Parathyroid adenoma (tissue), 2 donors: ENCODE measurements around the gene RNF214.

Experiments
- H2AFZ ChIP-seq: fragments of 300-600 bp; sonication (generic); one replicate; pipeline ENCODE4 v1.7.0; 2017; ENCODE audit warnings: antibody characterized with exemption, mild to moderate bottlenecking
- H3K27ac ChIP-seq: fragments of 300-600 bp; sonication (generic); one replicate; pipeline ENCODE4 v1.7.0; 2017
- H3K27me3 ChIP-seq: fragments of 300-600 bp; sonication (generic); one replicate; pipeline ENCODE4 v1.7.0; 2017; ENCODE audit warnings: low read length; ENCODE audit not compliant: control insufficient read depth, insufficient read depth
- H3K36me3 ChIP-seq: fragments of 300-600 bp; sonication (generic); one replicate; pipeline ENCODE4 v1.7.0; 2017; ENCODE audit warnings: low read length; ENCODE audit not compliant: control insufficient read depth, insufficient read depth
- H3K4me1 ChIP-seq: fragments of 300-600 bp; sonication (generic); one replicate; pipeline ENCODE4 v1.7.0; 2017; ENCODE audit warnings: control low read depth
- H3K4me2 ChIP-seq: fragments of 300-600 bp; sonication (generic); one replicate; pipeline ENCODE4 v1.7.0; 2017; ENCODE audit warnings: low read length
- H3K4me3 ChIP-seq: fragments of 300-600 bp; sonication (generic); one replicate; pipeline ENCODE4 v1.7.0; 2017; ENCODE audit warnings: low read depth, low read length
- H3K79me2 ChIP-seq: fragments of 300-600 bp; sonication (generic); one replicate; pipeline ENCODE4 v1.7.0; 2017; ENCODE audit warnings: control low read depth
- H3K9ac ChIP-seq: fragments of 300-600 bp; sonication (generic); one replicate; pipeline ENCODE4 v1.7.0; 2017; ENCODE audit warnings: mild to moderate bottlenecking
- H3K9me3 ChIP-seq: fragments of 300-600 bp; sonication (generic); one replicate; pipeline ENCODE4 v1.7.0; 2017; ENCODE audit warnings: low read length; ENCODE audit not compliant: control insufficient read depth
- TF ChIP-seq, protein P1 (sequence below): fragments of 300-600 bp; sonication (generic); IDR thresholded peaks from one replicate; pipeline ENCODE4 v1.7.0; 2017; ENCODE audit warnings: antibody characterized with exemption, mild to moderate bottlenecking
- donor health status: primary hyperparathyroidism.

RNF214 gene

DNA sequence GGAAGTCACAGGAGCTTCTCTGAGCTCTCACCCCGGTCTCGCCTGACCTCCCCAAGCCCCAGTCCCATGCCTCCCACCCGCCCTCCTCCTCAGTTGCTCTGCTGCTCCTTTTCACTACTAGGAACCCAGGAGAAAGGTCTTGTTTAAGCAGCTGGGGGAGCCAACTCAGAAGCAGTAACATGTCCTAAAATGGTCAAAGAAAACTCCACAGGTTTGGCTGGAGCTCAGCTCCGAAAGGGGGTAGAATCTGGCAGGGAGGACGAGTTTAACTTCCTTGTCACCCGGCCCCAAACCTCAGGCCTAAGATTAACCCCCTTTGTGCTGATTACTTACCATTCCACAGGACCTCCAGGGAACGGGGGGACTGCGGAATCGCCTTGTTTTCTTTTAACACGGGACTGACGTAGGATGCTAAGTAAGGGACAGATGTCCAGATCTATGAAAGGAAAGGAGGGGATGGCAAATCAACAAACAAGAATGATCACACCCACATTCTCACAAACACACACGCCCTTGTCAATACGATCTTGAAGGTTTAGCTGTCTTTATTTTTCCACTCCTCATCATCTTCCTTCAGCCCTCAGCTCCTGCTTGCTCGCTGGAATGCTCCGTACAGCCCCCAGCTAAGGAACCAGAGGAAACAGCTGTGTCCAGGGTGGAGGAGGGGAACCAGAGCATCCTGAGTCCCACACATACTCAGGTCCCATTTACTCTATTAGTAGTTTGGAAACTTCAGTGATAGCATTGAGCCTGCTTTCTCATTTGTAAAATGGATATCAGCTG is 14.1 kb upstream of the RNF214 start:
- Histone ChIP-seq H3K4me2 (no peak overlapping the region), H3K4me3 (no peak overlapping the region), H3K9me3 (no peaks in the 10 kb centered on the region), H3K9ac (no peak overlapping the region), H2AFZ (no peak overlapping the region), H3K4me1 (peaks cover 19% of the 10 kb centered on the region), H3K79me2 (no peaks in the 10 kb centered on the region), H3K36me3 (no peaks in the 10 kb centered on the region), H3K27me3 (no peaks in the 10 kb centered on the region), H3K27ac (peak overlapping the region; percentile 39)
- TF ChIP-seq, protein P1, sequence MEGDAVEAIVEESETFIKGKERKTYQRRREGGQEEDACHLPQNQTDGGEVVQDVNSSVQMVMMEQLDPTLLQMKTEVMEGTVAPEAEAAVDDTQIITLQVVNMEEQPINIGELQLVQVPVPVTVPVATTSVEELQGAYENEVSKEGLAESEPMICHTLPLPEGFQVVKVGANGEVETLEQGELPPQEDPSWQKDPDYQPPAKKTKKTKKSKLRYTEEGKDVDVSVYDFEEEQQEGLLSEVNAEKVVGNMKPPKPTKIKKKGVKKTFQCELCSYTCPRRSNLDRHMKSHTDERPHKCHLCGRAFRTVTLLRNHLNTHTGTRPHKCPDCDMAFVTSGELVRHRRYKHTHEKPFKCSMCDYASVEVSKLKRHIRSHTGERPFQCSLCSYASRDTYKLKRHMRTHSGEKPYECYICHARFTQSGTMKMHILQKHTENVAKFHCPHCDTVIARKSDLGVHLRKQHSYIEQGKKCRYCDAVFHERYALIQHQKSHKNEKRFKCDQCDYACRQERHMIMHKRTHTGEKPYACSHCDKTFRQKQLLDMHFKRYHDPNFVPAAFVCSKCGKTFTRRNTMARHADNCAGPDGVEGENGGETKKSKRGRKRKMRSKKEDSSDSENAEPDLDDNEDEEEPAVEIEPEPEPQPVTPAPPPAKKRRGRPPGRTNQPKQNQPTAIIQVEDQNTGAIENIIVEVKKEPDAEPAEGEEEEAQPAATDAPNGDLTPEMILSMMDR = no peak

DNA sequence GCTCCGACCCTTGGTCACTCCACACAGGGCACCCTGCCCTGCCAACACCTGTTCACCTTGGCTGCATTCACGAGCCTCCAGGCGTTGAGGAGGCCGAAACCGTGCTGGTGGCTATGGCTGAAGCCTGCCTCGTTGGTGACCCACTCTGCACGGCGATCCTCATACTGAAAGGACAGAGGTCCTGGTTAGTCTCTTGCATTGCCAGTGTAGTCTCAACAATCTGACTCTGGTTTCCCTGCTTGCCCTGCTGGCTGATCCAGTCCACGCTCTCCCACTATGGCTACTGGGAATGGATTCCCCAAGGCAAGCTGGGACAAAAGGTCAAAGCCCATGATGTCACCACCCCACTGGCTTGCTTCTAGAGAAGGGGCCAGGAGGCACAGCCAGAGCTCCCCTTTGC is 13.5 kb upstream of the RNF214 start:
- TF ChIP-seq, protein P1 = no peak
- Histone ChIP-seq H3K9ac (no peak overlapping the region), H3K4me3 (no peak overlapping the region), H3K27me3 (no peaks in the 10 kb centered on the region), H3K27ac (peak overlapping the region; percentile 32), H2AFZ (no peak overlapping the region), H3K4me2 (no peak overlapping the region), H3K79me2 (no peaks in the 10 kb centered on the region), H3K9me3 (no peaks in the 10 kb centered on the region), H3K4me1 (peaks cover 19% of the 10 kb centered on the region), H3K36me3 (no peaks in the 10 kb centered on the region)

DNA sequence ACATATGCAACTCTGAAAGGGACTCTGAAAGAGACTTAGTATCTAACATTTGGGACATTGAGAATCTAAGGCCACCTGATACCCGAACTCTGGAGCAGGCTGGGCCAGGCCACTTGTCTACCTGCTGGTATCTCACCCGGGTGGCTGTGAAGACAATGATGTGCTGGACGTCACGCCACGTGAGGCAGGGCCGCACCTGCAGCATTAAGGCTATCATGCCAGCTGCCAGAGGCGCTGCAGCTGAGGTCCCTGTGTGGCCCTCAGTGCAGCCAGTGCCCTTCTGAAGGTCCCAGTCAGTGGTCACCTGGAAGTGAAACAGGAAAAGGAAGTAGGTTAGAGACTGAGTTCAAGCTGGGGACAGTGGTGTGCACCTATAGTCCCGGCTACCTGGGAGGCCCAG is 13.0 kb upstream of the RNF214 start:
- H3K9me3 ChIP-seq = no peaks in the 10 kb centered on the region
- H3K4me3 ChIP-seq = no peak overlapping the region
- no peak overlapping the region for H3K4me2 ChIP-seq
- no peaks in the 10 kb centered on the region for H3K79me2 ChIP-seq
- no peaks in the 10 kb centered on the region for H3K36me3 ChIP-seq
- TF ChIP-seq, protein P1 = no peak
- H3K9ac ChIP-seq = no peak overlapping the region
- H3K4me1 ChIP-seq = peaks cover 19% of the 10 kb centered on the region
- H3K27me3 ChIP-seq = no peaks in the 10 kb centered on the region
- H2AFZ ChIP-seq = no peak overlapping the region
- H3K27ac ChIP-seq = peak overlapping the region; percentile 32

DNA sequence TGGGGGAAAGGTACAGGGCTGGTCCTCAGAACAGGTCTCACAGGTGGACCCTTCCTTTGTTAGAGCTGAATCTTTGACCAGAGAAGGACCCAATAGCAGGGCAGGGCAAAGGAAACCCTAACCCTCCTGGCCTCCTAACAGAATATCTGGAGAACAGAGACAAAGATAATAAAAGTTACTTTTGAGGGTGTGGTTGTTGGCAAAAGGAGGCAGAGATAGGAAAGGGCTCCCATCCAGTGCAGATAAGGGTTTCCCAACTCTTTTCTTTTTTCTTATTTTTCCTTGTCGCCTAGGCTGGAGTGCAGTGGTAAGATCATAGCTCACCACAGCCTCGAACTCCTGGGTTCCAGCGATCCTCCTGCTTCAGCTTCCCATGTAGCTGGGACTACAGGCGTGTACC is 12.5 kb upstream of the RNF214 start:
- no peaks in the 10 kb centered on the region for H3K79me2 ChIP-seq
- H3K4me2 ChIP-seq = no peak overlapping the region
- TF ChIP-seq, protein P1 = no peak
- H3K4me3 ChIP-seq = no peak overlapping the region
- H3K27me3 ChIP-seq = no peaks in the 10 kb centered on the region
- peak overlapping the region; percentile 78 for H3K27ac ChIP-seq
- H2AFZ ChIP-seq = no peak overlapping the region
- no peak overlapping the region for H3K9ac ChIP-seq
- no peaks in the 10 kb centered on the region for H3K36me3 ChIP-seq
- H3K4me1 ChIP-seq = peaks cover 19% of the 10 kb centered on the region
- no peaks in the 10 kb centered on the region for H3K9me3 ChIP-seq

DNA sequence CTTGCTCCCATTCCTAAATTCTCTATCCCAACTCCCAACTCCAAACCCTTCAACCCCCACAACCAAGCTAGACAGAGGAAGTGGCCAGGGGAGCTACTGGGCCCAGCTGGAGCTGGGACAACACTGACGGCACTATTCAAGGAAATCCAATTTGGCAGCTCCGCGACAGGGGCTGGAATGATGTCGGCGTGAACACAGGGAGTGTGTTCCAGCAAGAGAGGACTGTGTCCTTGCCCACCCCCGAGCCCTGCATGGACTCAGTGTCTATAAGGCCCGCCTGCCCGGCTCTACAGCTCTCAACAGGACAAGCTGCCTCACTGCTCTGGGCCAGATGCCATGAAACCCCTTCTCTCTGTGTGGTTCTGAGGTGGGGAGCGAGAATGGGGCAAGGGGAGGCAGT is 11.9 kb upstream of the RNF214 start:
- no peak overlapping the region for H3K4me2 ChIP-seq
- H2AFZ ChIP-seq = no peak overlapping the region
- H3K9ac ChIP-seq = no peak overlapping the region
- no peaks in the 10 kb centered on the region for H3K79me2 ChIP-seq
- H3K27ac ChIP-seq = peak overlapping the region; percentile 78
- TF ChIP-seq, protein P1 = no peak
- no peaks in the 10 kb centered on the region for H3K36me3 ChIP-seq
- H3K27me3 ChIP-seq = no peaks in the 10 kb centered on the region
- no peak overlapping the region for H3K4me3 ChIP-seq
- peaks cover 19% of the 10 kb centered on the region for H3K4me1 ChIP-seq
- no peaks in the 10 kb centered on the region for H3K9me3 ChIP-seq
